GM19468 (cell line): ENCODE data around the gene THAP8.

Source experiments
- ATAC-seq: cut with Tn5 transposase; IDR thresholded peaks from one replicate; pipeline ENCODE4 v1.9.1; 2021; ENCODE audit warnings: mild to moderate bottlenecking, moderate library complexity, moderate number of reproducible peaks; ENCODE audit not compliant: unreplicated experiment; ENCODE audit errors: extremely low read depth

The THAP8 gene

DNA sequence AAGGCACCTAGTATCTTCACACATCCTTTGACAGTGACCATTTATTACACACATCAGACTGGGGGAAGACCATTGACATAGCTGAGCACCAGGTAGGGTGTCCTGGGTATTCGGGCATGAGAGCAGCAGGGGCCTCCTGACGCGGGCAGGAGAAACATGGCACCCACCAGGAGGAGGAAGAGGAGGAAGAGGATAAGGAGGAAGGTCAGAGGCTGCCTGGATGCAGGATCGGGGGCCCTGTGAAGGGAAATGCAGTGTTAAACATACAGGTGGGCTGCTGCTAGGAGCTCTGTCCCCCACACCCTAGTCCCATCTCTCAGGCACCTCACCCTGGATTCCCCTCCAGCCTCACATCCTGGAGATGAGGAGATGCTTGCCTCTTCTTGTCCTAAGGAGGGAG, 50.8 kb downstream of the THAP8 start:
- no peak for ATAC-seq

DNA sequence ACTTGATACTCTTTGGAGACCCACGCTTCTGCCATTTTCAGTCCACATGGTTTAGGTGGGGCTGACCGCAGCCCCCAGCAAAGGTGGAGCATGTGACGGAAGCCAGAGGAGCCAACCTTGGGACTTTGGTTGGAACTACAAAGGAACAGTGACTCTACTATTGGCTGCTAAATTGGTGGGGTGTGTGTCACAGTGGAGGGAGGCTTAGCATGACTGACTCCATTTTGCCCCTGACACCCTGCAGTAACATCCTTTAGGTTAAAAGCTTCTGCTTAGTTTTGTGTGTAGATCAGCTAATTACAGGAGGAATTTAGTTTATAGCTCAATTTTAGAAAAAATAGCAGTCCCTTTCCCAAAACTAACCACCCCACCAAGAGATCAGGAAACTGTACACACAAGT, 52.5 kb downstream of the THAP8 start:
- ATAC-seq, result no peak

- no peak for ATAC-seq
Measured at GRCh38 chr19:35996777-35997176, 57.3 kb downstream of the THAP8 start.

DNA sequence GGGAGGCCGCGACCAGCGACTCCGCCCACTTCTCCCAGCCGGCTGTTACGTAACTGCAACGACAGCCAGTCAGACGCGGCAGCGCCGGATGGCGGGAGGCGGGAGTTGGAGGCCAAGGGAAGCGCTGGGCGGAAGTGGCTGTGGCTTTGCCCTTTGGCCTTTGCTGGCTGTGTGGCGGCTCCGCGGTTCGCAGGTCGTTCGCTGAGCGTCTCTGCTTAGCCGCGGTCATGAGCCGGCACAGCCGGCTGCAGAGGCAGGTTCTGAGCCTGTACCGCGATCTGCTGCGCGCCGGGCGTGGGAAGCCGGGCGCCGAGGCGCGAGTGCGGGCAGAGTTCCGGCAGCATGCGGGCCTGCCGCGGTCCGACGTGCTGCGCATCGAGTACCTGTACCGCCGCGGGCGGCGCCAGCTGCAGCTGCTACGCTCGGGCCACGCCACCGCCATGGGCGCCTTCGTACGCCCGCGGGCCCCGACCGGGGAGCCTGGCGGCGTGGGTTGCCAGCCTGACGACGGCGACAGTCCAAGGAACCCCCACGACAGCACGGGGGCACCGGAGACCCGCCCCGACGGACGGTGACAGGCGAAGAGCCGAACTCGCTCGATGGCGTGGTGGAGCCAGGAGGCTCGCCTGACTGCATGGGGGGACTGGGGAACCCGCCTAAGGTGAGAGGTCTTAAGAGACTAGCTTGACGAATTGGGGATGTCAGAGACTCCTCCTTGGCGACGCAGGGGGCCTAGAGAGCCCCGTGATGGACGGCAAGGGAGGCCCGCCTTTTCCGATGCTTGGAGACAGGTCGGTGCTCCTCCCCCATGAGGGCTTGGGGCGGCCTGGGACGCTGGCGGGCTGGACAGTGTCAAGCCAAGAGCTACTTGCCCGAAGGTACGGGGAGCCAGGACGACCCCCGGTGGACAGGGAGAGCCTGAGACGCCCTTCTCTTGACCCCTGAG, 58.8 kb downstream of the THAP8 start, which contains the start of gene SDHAF1:
Gene SDHAF1 (plus strand): TSS at position 141 of the 946 bp plus-strand sequence. CDS start 87 bp downstream, at position 228.
- ATAC-seq, result peak; percentile 66

GRCh38 chr19:35993923-35994598, 60.0 kb downstream of the THAP8 start:
- ATAC-seq, result no peak

GRCh38 chr19:35992907-35993765, 60.9 kb downstream of the THAP8 start:
- no peak for ATAC-seq

DNA sequence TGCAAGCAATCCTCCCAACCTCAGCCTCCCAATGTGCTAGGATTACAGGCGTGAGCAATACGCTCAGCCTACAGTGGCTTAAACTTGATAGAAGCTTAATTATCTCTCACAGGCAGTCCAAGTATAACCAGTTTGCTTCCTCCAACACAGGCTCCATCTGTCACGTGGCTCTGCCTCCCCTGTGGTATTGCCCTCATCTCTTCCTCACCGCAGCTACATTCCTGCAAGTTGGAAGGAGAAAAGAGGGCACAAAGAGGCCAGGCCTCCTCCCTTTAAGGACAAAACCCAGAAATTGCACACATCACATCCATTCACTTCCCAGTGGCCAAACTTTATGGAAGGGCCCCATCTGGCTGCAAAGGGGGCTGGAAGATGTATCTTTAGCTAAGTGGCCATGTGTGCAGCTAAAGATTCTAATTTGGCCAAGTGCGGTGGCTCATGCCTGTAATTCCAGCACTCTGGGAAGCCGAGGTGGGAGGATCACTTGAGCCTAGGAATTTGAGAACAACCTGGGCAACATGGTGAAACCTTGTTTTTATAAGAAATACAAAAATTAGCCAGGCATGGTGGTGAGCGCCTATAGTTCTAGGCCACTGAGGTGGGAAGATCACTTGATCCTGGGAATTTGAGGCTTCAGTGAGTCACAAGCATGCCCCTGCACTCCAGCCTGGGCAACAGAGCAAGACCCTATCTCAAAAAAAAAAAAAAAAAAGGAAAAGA, 62.2 kb downstream of the THAP8 start:
- ATAC-seq, result no peak

DNA sequence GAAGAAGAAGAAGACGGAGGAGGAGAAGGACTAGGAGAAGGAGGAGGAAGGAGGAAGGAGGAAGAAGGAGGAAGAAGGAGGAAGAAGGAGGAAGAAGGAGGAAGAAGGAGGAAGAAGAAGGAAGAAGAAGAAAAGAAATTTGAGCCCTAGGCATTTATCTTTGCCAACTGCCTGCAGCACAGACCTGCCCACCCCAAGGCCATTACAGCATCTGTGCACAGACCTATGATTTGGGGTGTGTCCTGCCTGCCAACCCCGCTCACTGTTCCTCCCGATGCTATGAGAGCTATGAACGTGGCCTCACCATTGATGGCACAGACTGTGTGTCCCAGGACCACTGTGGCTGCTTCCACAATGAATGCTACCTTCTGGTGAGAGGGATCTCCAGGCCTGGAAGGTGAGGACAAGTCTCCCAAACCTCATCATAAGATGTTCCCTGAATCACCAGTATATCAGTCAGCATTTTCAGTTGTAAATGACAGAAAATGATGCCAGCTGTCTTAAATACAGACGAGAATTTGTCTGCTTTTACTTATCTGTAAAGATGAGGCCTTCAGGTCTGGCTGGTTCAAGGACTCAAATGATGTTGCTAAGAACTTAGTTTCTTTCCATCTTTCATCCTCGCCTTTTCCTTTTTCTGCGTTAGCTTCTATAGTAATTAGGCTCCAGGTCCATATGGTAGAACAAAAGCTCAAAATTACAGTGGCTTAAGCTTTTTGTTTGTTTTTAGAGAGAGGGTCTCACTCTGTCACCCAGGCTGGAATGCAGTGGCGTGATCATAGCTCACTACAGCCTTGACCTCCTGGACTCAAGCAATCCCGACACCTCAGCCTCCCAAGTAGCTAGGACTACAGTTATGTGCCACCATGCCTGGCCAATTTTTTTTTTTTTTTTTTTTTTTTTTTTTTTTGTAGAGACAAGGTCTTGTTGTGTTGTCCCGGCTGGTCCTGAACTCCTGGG, 63.0 kb downstream of the THAP8 start:
- no peak for ATAC-seq

DNA sequence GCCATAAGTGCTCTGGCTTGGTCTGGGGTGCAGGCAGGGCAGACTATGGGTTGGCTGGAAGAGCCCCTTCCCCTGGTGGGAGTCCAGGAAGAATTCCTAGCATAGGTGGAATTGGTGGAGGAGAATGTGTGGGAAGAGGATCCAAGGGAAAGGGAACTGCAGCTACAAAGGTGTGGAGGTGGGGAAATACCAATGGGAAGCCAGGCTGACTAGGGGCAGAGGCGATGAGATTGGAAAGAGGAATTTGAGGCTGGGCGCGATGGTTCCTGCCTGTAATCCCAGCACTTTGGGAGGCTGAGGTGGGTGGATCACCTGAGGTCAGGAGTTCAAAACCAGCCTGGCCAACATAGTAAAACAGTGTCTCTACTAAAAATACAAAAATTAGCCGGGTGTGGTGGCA, 63.9 kb downstream of the THAP8 start:
- ATAC-seq, result no peak

DNA sequence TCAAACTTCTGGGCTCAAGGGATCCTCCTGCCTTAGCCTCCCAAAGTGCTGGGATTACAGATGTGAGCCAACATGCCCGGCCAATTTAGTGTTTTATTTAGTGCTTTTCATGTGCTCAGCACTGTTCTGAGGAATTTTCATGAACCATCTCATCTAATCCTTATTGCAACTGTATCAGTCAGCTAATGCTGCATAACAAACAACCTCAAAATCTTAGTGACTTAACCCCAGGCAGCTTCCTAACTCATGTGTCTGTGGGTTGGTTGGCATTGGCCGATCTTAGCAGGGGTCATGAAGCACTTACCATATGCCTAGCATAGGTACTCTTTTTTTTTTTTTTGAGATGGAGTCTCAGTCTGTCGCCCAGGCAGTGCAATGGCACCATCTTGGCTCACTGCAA, 65.3 kb downstream of the THAP8 start:
- no peak for ATAC-seq

DNA sequence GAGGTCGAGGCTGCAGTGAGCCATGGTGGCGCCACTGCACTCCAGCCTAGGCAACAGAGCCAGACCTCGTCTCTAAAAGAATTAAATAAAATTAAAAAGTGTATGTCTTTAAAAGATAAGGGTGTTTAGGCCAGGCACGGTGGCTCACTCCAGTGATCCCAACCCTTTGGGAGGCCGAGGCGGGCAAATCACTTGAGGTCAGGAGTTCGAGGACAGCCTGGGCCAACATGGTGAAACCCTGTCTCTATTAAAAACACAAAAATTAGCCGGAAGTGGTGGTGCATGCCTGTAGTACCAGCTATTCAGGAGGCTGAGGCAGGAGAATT, 66.6 kb downstream of the THAP8 start:
- ATAC-seq, result no peak

DNA sequence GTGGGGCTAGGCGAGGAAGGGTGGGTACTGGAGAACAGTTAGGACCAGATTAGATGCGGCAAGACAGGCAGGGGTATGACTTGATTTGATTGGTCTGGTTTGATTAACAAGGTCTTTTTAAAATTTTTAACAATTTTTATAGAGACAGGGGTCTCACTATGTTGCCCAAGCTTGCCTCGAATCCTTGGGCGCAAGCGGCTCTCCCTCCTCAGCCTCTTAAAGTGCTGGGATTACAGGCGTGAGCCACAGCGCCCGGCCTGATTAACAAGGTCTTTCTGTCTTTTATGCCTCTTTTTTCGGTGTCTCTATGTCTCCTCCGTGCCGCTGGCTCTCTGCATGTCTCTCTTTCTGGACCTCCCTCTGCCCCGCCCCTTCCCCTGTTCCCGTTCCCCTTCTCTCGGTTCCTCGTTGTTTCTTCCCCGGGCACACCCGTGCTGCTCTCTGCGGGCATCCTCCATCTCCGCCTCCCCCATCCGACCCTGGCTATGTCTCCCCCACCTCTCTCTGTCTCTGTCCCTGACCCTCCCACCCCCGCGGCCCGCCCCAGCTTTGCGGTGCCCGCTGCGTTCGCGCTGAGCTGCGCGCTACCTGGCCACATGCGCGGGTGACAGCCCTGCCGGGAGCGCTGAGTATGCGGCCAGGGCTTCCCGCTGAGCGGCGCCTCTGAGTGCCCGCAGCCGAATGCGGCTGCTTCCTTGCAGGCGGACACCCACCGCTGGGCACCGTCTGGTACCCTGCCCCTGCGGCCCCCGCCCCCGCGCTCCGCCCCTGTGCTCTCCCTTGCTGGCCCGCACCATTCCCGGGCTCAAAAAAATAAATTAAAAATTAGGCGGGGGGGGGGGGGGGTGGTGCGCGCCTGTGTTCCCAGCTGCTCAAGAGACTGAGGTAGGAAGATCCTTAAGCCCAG, 67.2 kb downstream of the THAP8 start:
- no peak for ATAC-seq

GRCh38 chr19:35986111-35986510, 68.0 kb downstream of the THAP8 start:
- ATAC-seq, result no peak
